GM21360 (cell line): ENCODE data around the gene BCKDK.

ENCODE experiments used
- ATAC-seq: cut with Tn5 transposase; IDR thresholded peaks from one replicate; pipeline ENCODE4 v1.9.1; 2021; ENCODE audit warnings: mild to moderate bottlenecking, moderate library complexity; ENCODE audit not compliant: unreplicated experiment

The BCKDK gene

DNA sequence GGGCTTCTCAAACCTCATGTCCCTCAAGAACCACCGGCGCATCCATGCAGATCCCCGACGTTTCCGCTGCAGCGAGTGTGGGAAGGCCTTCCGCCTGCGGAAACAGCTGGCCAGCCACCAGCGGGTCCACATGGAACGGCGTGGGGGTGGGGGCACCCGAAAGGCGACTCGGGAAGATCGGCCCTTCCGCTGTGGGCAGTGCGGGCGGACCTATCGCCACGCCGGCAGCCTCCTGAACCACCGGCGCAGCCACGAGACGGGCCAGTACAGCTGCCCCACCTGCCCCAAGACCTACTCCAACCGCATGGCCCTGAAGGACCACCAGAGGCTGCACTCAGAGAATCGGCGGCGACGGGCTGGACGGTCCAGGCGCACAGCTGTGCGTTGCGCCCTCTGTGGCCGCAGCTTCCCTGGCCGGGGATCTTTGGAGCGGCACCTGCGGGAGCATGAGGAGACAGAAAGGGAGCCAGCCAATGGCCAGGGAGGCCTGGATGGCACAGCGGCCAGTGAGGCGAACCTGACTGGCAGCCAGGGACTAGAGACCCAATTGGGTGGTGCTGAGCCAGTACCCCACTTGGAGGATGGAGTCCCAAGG is 28.1 kb upstream of the BCKDK start:
- ATAC-seq: no peak

DNA sequence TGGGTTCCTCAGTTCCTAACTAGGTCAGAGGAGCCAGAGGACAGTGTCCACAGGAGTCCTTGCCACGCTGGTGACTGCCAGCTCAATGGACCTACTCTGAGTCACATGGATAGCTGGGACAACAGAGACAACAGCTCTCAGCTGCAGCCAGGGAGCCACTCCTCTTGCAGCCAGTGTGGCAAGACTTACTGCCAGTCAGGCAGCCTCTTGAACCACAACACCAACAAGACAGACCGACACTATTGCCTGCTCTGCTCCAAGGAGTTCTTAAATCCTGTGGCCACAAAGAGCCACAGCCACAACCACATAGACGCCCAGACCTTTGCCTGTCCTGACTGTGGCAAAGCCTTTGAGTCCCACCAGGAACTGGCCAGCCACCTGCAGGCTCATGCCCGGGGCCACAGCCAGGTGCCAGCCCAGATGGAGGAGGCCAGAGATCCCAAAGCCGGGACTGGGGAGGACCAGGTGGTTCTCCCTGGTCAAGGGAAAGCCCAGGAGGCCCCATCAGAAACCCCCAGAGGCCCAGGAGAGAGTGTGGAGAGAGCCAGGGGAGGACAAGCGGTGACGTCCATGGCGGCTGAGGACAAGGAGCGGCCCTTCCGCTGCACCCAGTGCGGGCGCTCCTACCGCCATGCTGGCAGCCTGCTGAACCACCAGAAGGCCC is 27.3 kb upstream of the BCKDK start:
- ATAC-seq: no peak

DNA sequence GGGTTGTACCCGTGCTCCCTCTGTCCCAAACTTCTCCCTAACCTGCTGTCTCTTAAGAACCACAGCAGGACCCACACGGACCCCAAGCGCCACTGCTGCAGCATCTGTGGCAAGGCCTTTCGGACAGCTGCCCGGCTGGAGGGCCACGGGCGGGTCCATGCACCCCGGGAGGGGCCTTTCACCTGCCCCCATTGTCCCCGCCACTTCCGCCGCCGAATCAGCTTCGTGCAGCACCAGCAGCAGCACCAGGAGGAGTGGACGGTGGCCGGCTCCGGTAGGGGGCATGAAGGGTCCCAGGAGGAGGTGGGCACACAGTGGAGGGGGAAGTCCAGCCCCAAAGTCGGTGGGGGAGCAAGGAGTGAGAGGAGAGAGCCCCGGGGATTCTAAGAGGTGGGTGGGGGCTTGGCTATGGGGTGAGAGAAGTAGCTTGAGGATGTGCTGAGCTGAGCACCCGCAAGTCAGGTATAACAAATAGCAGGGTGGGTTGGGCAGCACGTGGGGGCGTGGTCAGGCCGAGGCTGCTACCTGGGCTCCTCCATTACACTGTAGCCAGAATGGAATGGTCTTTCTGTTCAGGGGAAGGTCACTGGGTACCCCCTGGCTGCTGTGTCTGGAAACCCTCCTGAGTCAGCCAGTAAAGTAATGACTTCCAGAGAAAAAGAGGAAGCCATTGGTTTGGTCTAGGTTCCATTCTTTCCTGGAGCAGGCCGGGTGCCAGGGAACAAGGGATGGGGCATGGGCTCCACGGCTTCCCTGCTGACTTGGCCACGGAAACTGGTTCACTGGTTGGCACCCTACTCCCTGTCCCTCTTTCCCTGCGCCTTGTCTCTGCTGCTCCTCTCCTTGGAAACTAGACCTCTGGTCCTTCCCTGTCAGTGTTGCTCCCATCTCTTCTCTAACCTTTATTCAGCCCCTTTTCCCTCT is 26.5 kb upstream of the BCKDK start:
- ATAC-seq: no peak

DNA sequence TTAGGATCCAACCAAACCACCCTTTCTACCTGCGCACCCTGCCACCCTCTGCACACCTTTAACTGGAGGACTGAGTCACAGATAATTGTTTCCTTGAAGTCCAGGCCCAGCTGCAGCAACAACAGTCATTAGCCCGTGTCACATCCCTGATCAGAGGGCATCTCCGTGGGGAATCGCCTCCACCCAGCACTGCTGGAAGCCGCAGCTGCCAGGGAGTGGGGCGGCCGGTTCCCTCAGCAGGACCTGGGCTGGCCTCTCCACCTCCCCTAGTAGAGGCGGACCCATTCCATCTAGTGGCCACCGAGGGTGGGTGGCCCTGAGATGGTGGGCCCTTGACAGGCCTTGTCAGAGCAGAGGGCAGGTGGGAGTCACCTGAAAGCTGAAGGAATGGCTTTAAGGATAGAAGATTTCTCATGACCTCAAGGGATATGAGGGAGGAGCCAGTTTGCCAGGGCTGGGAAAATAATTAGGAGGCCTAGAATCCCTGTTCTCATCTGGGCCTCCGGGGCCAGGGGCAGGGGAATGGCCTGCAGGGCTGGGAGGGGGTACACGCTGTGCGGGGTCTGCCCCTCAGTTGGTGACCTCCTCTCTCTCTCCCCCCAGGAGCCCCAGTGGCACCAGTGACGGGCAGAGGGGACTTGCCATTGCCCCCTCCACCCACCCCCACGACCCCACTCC is 25.7 kb upstream of the BCKDK start:
- no peak for ATAC-seq

DNA sequence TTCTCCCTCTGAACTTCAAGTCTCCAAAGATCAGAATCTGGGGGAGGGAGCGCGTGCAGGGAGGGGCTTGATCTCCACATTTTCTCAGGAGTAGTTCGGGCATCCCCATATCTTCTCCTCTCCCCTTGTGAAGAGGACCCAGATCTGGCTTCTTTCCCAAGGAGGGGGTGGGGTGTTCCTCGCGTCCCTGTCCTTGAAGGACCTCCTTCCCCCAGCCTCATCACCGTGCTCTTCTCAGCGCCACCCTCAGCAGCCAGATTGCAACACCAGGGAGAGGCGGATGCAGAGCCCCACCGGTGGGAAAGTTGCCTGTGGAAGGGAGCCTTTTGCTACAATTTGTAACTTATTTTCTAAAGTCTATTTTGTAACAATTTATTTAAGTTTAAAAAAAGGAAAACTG is 25.1 kb upstream of the BCKDK start:
- no peak for ATAC-seq

DNA sequence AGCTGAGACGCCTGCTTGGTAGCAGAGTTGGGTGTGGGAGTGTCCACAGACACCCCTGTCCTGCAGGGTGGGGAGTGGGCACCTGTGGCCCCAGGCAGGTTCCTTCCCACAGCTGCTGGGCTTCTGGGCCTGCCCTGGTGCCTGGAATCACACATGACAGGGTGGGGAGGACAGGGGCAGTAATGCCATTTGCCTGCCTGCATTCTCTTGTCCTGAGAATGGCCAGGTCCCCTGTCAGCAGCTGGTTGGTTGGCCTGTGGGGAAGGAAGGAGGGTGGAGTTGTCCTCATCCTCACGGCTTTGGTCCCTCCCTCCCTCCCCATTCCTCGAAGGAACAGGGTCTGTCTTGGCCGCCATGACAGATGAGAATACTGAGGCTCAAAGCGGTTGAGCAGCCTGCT is 24.6 kb upstream of the BCKDK start:
- ATAC-seq: no peak

GRCh38 chr16:31083981-31084380 is 24.2 kb upstream of the BCKDK start:
- ATAC-seq: no peak

DNA sequence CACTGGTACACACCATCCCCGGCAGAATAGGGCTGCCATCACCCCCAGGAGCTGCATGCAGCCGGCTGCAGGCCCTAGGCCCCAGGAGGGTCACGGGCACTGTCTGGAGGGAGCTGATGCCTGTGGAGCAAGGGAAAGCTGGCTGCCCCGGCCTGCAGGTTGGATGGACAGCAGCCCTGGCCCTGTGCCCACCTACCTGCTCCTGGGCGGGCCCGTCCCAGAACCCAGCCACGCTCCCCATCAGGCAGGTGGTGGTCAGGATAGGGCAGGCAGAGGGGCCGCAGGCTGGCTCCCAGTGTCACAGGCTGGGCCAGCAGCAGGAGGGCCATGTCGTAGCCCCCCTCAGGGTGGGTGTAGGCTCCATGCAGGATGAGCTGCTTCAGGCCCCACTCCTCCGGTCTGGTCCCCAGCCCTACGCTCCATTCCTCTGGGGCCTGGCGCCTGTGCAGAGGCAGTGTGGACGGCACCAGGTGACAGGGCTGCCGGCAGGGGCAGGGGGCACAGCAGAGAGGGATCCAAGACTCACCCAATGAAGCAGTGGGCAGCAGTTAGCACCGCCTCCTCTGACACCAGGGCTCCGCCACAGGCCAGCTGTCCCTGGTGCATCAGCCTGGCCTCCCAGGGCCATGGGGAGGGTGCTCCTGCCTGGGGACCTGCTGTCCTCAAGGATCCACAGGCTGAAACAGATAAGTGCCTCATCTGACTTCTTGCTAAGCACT is 23.4 kb upstream of the BCKDK start:
- ATAC-seq: no peak

DNA sequence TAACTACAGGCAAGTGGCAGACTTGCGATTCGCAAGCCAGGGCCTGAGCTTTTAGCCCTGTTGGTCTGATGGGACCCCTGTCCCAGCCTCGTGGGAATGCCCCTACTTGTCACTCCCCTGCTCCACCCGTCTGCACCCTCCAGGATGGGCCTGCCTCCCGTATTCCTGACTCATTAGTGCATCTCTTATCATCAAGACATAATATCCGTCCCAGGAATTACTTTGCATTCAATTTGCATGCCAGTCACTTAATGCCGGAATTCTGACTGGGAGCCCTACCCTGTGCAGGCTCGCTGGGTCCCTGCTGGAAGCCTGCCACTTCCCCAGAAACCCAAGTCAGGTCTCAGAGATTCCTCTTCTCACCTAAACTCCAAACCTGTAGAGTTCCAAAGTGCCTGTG is 22.8 kb upstream of the BCKDK start:
- ATAC-seq: no peak

- ATAC-seq: no peak
These were observed 22.1 kb upstream of the BCKDK start for GRCh38 chr16:31085873-31086628.

GRCh38 chr16:31086629-31086906 is 21.6 kb upstream of the BCKDK start:
- ATAC-seq: no peak

GRCh38 chr16:31087481-31087880 is 20.7 kb upstream of the BCKDK start:
- no peak for ATAC-seq

GRCh38 chr16:31087971-31088370 is 20.2 kb upstream of the BCKDK start:
- no peak for ATAC-seq

DNA sequence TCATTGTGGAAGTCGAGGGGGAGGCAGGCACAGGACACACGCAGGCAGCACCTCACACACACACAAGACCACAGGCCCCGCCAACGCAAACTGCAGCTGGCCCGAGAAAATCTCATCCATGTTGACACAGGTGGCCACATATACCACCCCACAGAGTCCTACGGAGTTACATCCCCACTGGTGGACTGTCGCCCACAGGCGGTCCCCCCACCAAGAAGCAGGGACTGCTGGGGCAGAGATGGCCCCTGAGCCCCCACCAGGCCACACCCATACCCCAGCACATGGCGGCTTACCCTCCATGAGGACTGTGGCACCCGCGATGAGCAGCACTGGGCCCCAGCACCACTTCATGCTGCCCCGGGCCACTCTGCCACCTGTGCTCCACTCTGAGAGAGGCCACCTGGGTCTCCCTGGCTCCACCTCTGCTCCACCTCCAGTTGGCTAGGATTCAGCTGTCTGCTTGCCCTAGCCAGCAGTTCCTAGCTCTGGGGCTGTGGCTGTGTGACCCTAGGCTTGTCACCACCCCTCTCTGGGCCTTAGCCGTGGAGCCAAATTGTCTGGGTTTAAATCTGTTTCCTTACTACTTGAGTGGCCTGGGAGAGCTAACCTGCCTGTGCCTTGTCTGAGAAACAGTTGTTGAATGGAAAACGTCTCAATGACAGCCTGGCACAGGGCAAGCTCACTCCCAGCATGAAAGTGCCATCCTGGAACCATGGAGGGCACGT is 19.6 kb upstream of the BCKDK start, which contains the start of gene PRSS53:
PRSS53 (minus strand) TSS at position 485 of the 725 bp plus-strand sequence; CDS start at position 351, 134 bp downstream.
- no peak for ATAC-seq

- no peak for ATAC-seq
These were observed 19.0 kb upstream of the BCKDK start for GRCh38 chr16:31089199-31089598.

DNA sequence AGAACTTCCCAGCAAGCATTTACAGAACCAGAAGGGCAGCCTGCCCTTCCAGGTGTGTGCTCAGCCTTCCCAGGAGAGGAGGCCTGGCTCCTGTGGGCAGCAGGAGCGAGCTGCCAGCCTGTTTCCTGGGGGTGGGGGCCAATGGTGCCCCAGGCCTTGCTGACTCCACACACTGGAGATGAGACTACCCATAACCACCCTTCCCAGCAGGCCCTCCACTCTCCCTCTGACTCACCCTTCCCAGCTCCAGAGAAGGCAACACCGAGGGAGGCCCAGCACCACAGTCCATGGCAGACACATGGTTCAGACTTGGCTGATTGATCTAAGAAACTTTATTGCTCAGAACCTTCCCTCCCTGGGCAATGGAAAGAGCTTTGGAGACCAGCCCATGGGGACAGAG is 17.6 kb upstream of the BCKDK start:
- no peak for ATAC-seq

GRCh38 chr16:31092330-31092729 is 15.9 kb upstream of the BCKDK start:
- no peak for ATAC-seq

- no peak for ATAC-seq
These were observed 15.0 kb upstream of the BCKDK start for GRCh38 chr16:31093132-31093703.

GRCh38 chr16:31094088-31094423 is 14.1 kb upstream of the BCKDK start:
- no peak for ATAC-seq
